ENCODE data around the gene ARHGAP6.
"Not testable (repeated sequence)": the region's sequence is repeated elsewhere in the genome, so short reads cannot be mapped to it uniquely, and the experiment has no call there.

Gene ARHGAP6

GRCh38 chrX:11272290-11272689 is 393.4 kb downstream of the ARHGAP6 start:
- no peak for DNase-seq

- no peak for DNase-seq
Measured at GRCh38 chrX:11269996-11270395, 395.7 kb downstream of the ARHGAP6 start.

GRCh38 chrX:11269006-11269405 is 396.7 kb downstream of the ARHGAP6 start:
- DNase-seq: no peak

GRCh38 chrX:11267425-11267824 is 398.3 kb downstream of the ARHGAP6 start:
- no peak for DNase-seq

GRCh38 chrX:11266573-11267003 is 399.1 kb downstream of the ARHGAP6 start:
- DNase-seq: no peak

GRCh38 chrX:11265352-11265751 is 400.4 kb downstream of the ARHGAP6 start:
- no peak for DNase-seq

- no peak for DNase-seq
Measured at GRCh38 chrX:11264925-11265324, 400.8 kb downstream of the ARHGAP6 start.

GRCh38 chrX:11261260-11261659 is 404.5 kb downstream of the ARHGAP6 start:
- DNase-seq: no peak

GRCh38 chrX:11259437-11259836 is 406.3 kb downstream of the ARHGAP6 start:
- no peak for DNase-seq

- DNase-seq: no peak
Measured at GRCh38 chrX:11257711-11258110, 408.0 kb downstream of the ARHGAP6 start.

GRCh38 chrX:11257290-11257689 is 408.4 kb downstream of the ARHGAP6 start:
- no peak for DNase-seq

- DNase-seq: no peak
Measured at GRCh38 chrX:11254417-11255109, 411.2 kb downstream of the ARHGAP6 start.

- DNase-seq: no peak
Measured at GRCh38 chrX:11244636-11245035, 421.1 kb downstream of the ARHGAP6 start.

- DNase-seq: no peak
Measured at GRCh38 chrX:11242704-11243103, 423.0 kb downstream of the ARHGAP6 start.

GRCh38 chrX:11241720-11242119 is 424.0 kb downstream of the ARHGAP6 start:
- no peak for DNase-seq

GRCh38 chrX:11239230-11239629 is 426.5 kb downstream of the ARHGAP6 start:
- no peak for DNase-seq

- not testable (repeated sequence) for DNase-seq
Measured at GRCh38 chrX:11235377-11235776, 430.3 kb downstream of the ARHGAP6 start.

- DNase-seq: no peak
Measured at GRCh38 chrX:11215191-11215921, 450.4 kb downstream of the ARHGAP6 start.

- no peak for DNase-seq
Measured at GRCh38 chrX:11214346-11215190, 451.2 kb downstream of the ARHGAP6 start.

- DNase-seq: no peak
Measured at GRCh38 chrX:11212741-11213140, 453.0 kb downstream of the ARHGAP6 start.

- DNase-seq: no peak
Measured at GRCh38 chrX:11210415-11210801, 455.3 kb downstream of the ARHGAP6 start.

GRCh38 chrX:11209798-11210414 is 455.8 kb downstream of the ARHGAP6 start:
- DNase-seq: no peak

GRCh38 chrX:11206716-11207115 is 459.0 kb downstream of the ARHGAP6 start:
- DNase-seq: no peak

Measured in activated CD4-positive, alpha-beta T cell treated with anti-CD3 and anti-CD28 coated beads, Interleukin-10, Interleukin-2, amounts not matched to agents 100 ng/mL and 50 ng/mL, durations not matched to agents 16 hours and 8 hours (primary cell).